Fibroblast of lung (primary cell): ENCODE measurements around the gene ZNF423.

Experiments used
- EZH2 ChIP-seq: IDR thresholded peaks from 2 replicates; pipeline ENCODE4 v1.5.1; 2012; ENCODE audit warnings: low read length, control low read depth, mild to moderate bottlenecking; ENCODE audit errors: missing control alignments
- TF ChIP-seq, protein P1 (sequence below), 2 donors: IDR thresholded peaks in 1 of 2; conservative IDR thresholded peaks in 1 of 2; 1 replicate in 1 of 2; 2 replicates in 1 of 2; pipeline ENCODE4 v1.5.1; 2011 to 2012; ENCODE audit warnings: low read length in 2 of 2, control low read depth in 1 of 2, inconsistent platforms in 1 of 2, low read depth in 1 of 2, mild to moderate bottlenecking in 1 of 2

GRCh38 chr16:49844359-49844758 lies 11.6 kb downstream of the ZNF423 start:
- TF ChIP-seq, protein P1, sequence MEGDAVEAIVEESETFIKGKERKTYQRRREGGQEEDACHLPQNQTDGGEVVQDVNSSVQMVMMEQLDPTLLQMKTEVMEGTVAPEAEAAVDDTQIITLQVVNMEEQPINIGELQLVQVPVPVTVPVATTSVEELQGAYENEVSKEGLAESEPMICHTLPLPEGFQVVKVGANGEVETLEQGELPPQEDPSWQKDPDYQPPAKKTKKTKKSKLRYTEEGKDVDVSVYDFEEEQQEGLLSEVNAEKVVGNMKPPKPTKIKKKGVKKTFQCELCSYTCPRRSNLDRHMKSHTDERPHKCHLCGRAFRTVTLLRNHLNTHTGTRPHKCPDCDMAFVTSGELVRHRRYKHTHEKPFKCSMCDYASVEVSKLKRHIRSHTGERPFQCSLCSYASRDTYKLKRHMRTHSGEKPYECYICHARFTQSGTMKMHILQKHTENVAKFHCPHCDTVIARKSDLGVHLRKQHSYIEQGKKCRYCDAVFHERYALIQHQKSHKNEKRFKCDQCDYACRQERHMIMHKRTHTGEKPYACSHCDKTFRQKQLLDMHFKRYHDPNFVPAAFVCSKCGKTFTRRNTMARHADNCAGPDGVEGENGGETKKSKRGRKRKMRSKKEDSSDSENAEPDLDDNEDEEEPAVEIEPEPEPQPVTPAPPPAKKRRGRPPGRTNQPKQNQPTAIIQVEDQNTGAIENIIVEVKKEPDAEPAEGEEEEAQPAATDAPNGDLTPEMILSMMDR (conservative IDR thresholded peaks at IDR 0.05 in 1 of 2, IDR thresholded peaks at IDR 0.05 in 1 of 2; ENCODE audit: low read depth in 1 of 2, low read length in 2 of 2): no peak
- no peak for TF ChIP-seq EZH2
